Karpas-422 (cell line): ENCODE results near the gene PHB1. TPM values are rescaled to one million over a fixed set of nuclear protein-coding genes. Genes with fewer than 3 reads are reported as not detected.
A peak's percentile ranks its signal among the peaks of the same experiment; 100 is the strongest.
"Not testable (repeated sequence)": the region's sequence is repeated elsewhere in the genome, so short reads cannot be mapped to it uniquely, and the experiment has no call there.

Source experiments
- DNase-seq: peaks from one replicate; pipeline ENCODE4 v3.0.0-alpha.2; 2015
- H2AFZ ChIP-seq: fragments of 200-600 bp; sonication (generic); 2 replicates; pipeline ENCODE4 v1.6.1; 2014; ENCODE audit warnings: antibody characterized with exemption, low read length, mixed read lengths
- H3K27ac ChIP-seq: fragments of 200-600 bp; sonication (generic); 2 replicates; pipeline ENCODE4 v1.5.1; 2014; ENCODE audit warnings: mild to moderate bottlenecking, low read length, moderate library complexity
- H3K27me3 ChIP-seq: fragments of 200-600 bp; sonication (generic); 2 replicates; pipeline ENCODE4 v1.6.1; 2014; ENCODE audit warnings: low read length, mixed read lengths
- H3K36me3 ChIP-seq: fragments of 200-600 bp; sonication (generic); 2 replicates; pipeline ENCODE4 v1.6.1; 2014; ENCODE audit warnings: low read length, mixed read lengths; ENCODE audit not compliant: insufficient read depth
- H3K4me1 ChIP-seq: fragments of 200-600 bp; sonication (generic); 2 replicates; pipeline ENCODE4 v1.6.1; 2014; ENCODE audit warnings: mild to moderate bottlenecking, low read length, mixed read lengths
- H3K4me2 ChIP-seq: fragments of 200-600 bp; sonication (generic); 2 replicates; pipeline ENCODE4 v1.6.1; 2014; ENCODE audit warnings: low read length, low read depth, mild to moderate bottlenecking; ENCODE audit not compliant: poor library complexity, severe bottlenecking
- H3K4me3 ChIP-seq: fragments of 200-600 bp; sonication (generic); 2 replicates; pipeline ENCODE4 v1.5.1; 2014; ENCODE audit warnings: mild to moderate bottlenecking, antibody characterized with exemption, low read length, mixed read lengths
- H3K79me2 ChIP-seq: fragments of 200-600 bp; sonication (generic); 2 replicates; pipeline ENCODE4 v1.6.1; 2014; ENCODE audit warnings: mild to moderate bottlenecking, low read length, mixed read lengths
- H3K9ac ChIP-seq: fragments of 200-600 bp; sonication (generic); 2 replicates; pipeline ENCODE4 v1.6.0; 2014; ENCODE audit warnings: low read length
- H3K9me2 ChIP-seq: fragments of 200-600 bp; sonication (generic), shearing (Covaris generic); replicated peaks from 2 replicates; pipeline ENCODE4 v1.6.0; 2014; ENCODE audit warnings: mild to moderate bottlenecking, low read length, moderate library complexity; ENCODE audit not compliant: insufficient read depth
- H3K9me3 ChIP-seq: fragments of 300-700, 200-600 bp; sonication (generic); 2 replicates; pipeline ENCODE4 v1.6.1; 2014; ENCODE audit warnings: low read length, mixed read lengths
- H4K20me1 ChIP-seq: fragments of 200-600 bp; sonication (generic); 2 replicates; pipeline ENCODE4 v1.6.1; 2014; ENCODE audit warnings: mild to moderate bottlenecking, antibody characterized with exemption, low read length, low read depth; ENCODE audit not compliant: insufficient read depth
- total RNA-seq: library from RNA; depleted of rRNA; stranded (reverse); fragments of >200 nt; shearing (Covaris generic); gene quantifications from 2 replicates; pipeline ENCODE4 v1.2.3, GENCODE V29; 2014; ENCODE audit warnings: low replicate concordance

Gene PHB1
- total RNA-seq, 1 experiment from 2014 or later, result 91.5 TPM

GRCh38 chr17:49437696-49438435 lies 23.2 kb upstream of the PHB1 start:
- Histone ChIP-seq H3K4me1 (no peaks in the 10 kb centered on the region), H3K4me2 (no peak overlapping the region), H3K9ac (no peak overlapping the region), H2AFZ (no peak overlapping the region), H3K27ac (no peak overlapping the region), H3K79me2 (no peaks in the 10 kb centered on the region), H3K9me2 (no peaks in the 10 kb centered on the region), H3K9me3 (no peaks in the 10 kb centered on the region), H4K20me1 (no peaks in the 10 kb centered on the region), H3K36me3 (no peaks in the 10 kb centered on the region), H3K4me3 (no peak overlapping the region), H3K27me3 (no peaks in the 10 kb centered on the region)
- DNase-seq, result no peak

DNA sequence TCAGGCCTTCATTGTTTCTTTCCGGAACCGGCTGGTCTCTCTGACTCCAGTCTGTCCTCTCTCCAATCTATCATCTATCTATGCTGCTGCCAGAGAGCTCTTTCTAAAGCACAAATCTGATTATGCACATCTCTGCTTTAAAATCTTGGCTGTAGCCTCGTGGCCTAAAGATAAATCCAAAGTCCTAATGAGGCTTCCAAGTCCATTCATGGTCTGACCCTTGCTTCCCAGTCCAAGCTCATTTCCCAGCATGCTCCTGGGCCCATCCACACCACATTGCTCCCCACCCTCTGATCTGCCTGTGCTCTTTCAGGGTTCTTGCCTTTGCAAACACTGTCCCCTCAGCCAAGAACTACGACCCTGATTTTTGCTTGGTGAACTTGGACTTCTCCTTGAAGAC lies 21.5 kb upstream of the PHB1 start:
- Histone ChIP-seq H3K9ac (no peak overlapping the region), H4K20me1 (no peaks in the 10 kb centered on the region), H3K27me3 (no peaks in the 10 kb centered on the region), H3K4me1 (no peaks in the 10 kb centered on the region), H3K4me3 (no peak overlapping the region), H3K4me2 (no peak overlapping the region), H2AFZ (no peak overlapping the region), H3K9me2 (no peaks in the 10 kb centered on the region), H3K27ac (no peak overlapping the region), H3K36me3 (no peaks in the 10 kb centered on the region), H3K79me2 (no peaks in the 10 kb centered on the region), H3K9me3 (no peaks in the 10 kb centered on the region)
- DNase-seq, result no peak

- H3K9me2 ChIP-seq, result no peaks in the 10 kb centered on the region
- no peak for DNase-seq
- no peak overlapping the region for H3K27ac ChIP-seq
- H3K9ac ChIP-seq, result no peak overlapping the region
- H3K9me3 ChIP-seq, result no peaks in the 10 kb centered on the region
- H4K20me1 ChIP-seq, result no peaks in the 10 kb centered on the region
- H3K27me3 ChIP-seq, result no peaks in the 10 kb centered on the region
- no peaks in the 10 kb centered on the region for H3K79me2 ChIP-seq
- H3K4me2 ChIP-seq, result no peak overlapping the region
- no peaks in the 10 kb centered on the region for H3K4me1 ChIP-seq
- no peak overlapping the region for H2AFZ ChIP-seq
- H3K36me3 ChIP-seq, result no peaks in the 10 kb centered on the region
- H3K4me3 ChIP-seq, result no peak overlapping the region
These were observed 21.0 kb upstream of the PHB1 start for GRCh38 chr17:49435671-49436029.

GRCh38 chr17:49434821-49435670 lies 20.4 kb upstream of the PHB1 start:
- H3K4me3 ChIP-seq, result no peak overlapping the region
- H3K27ac ChIP-seq, result no peak overlapping the region
- no peaks in the 10 kb centered on the region for H3K9me2 ChIP-seq
- no peaks in the 10 kb centered on the region for H4K20me1 ChIP-seq
- H3K36me3 ChIP-seq, result no peaks in the 10 kb centered on the region
- no peak overlapping the region for H3K4me2 ChIP-seq
- no peak overlapping the region for H3K9ac ChIP-seq
- no peaks in the 10 kb centered on the region for H3K27me3 ChIP-seq
- no peaks in the 10 kb centered on the region for H3K79me2 ChIP-seq
- no peaks in the 10 kb centered on the region for H3K4me1 ChIP-seq
- H3K9me3 ChIP-seq, result no peaks in the 10 kb centered on the region
- peak; percentile 86 for DNase-seq
- H2AFZ ChIP-seq, result no peak overlapping the region

DNA sequence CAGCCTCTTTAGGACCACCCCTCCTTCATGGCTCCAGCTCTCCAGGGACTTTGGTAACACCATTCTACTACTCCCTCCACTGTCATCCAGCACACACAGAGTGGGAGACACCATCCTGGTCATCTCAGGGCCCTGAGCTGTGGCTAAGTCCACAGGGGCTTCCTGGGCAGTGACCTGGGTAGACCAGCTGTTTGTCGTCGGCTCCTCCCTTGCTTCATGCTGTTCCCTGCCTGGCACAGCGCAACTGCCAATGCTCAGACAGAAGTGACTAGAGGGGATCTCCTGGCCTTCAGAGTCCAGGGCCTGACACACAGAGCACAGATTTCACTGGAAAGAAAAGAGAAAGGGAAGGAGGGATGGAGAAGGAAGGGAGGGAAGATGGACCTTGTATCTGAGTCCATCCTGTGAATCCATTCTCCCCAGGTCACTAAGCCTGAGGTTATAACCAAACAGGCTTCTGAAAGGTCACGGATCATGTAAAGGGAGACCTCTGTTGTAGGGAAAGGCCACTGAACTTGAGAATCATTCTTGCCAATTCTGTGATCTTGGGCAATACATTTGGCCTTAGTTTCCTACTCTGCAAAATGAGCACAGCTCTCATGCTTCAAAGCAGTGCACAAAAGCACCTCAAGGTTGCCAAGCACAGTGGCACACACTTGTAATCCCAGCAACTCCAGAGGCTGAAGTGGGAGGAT lies 18.5 kb upstream of the PHB1 start:
- H3K9me2 ChIP-seq, result no peaks in the 10 kb centered on the region
- no peaks in the 10 kb centered on the region for H3K36me3 ChIP-seq
- H4K20me1 ChIP-seq, result no peaks in the 10 kb centered on the region
- no peak overlapping the region for H2AFZ ChIP-seq
- H3K4me3 ChIP-seq, result no peak overlapping the region
- H3K79me2 ChIP-seq, result no peaks in the 10 kb centered on the region
- no peak for DNase-seq
- H3K9ac ChIP-seq, result no peak overlapping the region
- H3K4me1 ChIP-seq, result no peaks in the 10 kb centered on the region
- H3K27ac ChIP-seq, result no peak overlapping the region
- no peak overlapping the region for H3K4me2 ChIP-seq
- no peaks in the 10 kb centered on the region for H3K9me3 ChIP-seq
- no peaks in the 10 kb centered on the region for H3K27me3 ChIP-seq

DNA sequence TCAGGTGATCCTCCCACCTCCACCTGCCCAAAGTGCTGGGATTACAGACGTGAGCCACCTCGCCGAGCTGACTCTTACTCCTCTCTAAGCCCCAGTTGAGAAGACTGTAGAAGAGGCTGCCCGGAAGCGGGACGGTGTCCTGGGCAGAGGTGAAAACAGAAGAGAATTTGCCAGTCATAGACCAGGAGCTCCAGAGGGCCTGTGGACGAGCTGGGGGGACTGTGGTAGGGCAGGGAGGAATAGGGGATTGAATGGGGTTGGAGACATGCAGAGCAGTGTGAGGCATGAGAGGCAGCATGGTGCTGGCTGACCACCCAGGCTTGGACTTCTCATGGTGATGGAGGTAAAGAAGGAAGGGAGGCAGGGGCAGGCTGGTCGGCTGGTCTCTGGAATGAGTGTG lies 17.1 kb upstream of the PHB1 start:
- H3K9ac ChIP-seq, result no peak overlapping the region
- no peak overlapping the region for H3K4me3 ChIP-seq
- H3K27me3 ChIP-seq, result no peaks in the 10 kb centered on the region
- H2AFZ ChIP-seq, result no peak overlapping the region
- no peaks in the 10 kb centered on the region for H3K79me2 ChIP-seq
- no peaks in the 10 kb centered on the region for H4K20me1 ChIP-seq
- H3K36me3 ChIP-seq, result no peaks in the 10 kb centered on the region
- DNase-seq, result no peak
- H3K9me3 ChIP-seq, result no peaks in the 10 kb centered on the region
- H3K4me2 ChIP-seq, result no peak overlapping the region
- H3K27ac ChIP-seq, result no peak overlapping the region
- no peaks in the 10 kb centered on the region for H3K9me2 ChIP-seq
- no peaks in the 10 kb centered on the region for H3K4me1 ChIP-seq

DNA sequence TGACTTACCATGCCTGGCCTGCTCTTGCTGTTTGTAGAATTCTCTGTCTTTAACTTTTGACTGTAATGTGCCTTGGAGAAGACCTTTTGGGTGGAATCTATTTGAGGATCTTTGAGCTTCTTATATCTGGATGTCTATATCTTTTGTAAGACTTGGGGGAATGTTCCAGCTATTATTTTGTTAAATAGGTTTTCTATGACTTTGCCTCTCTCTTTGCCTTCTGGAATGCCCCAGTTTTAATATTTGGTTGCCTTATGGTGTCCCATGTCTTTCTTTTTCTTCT lies 10.3 kb upstream of the PHB1 start:
- Histone ChIP-seq H3K9ac (no peak overlapping the region), H3K9me3 (peaks cover 4% of the 10 kb centered on the region; the same call in 1 of the 2 replicates), H3K4me1 (no peaks in the 10 kb centered on the region), H3K4me2 (no peak overlapping the region), H3K27me3 (no peaks in the 10 kb centered on the region), H3K79me2 (no peaks in the 10 kb centered on the region), H3K27ac (no peak overlapping the region), H4K20me1 (no peaks in the 10 kb centered on the region), H3K4me3 (no peak overlapping the region), H2AFZ (no peak overlapping the region), H3K36me3 (no peaks in the 10 kb centered on the region), H3K9me2 (no peaks in the 10 kb centered on the region)
- peak; percentile 2 for DNase-seq

DNA sequence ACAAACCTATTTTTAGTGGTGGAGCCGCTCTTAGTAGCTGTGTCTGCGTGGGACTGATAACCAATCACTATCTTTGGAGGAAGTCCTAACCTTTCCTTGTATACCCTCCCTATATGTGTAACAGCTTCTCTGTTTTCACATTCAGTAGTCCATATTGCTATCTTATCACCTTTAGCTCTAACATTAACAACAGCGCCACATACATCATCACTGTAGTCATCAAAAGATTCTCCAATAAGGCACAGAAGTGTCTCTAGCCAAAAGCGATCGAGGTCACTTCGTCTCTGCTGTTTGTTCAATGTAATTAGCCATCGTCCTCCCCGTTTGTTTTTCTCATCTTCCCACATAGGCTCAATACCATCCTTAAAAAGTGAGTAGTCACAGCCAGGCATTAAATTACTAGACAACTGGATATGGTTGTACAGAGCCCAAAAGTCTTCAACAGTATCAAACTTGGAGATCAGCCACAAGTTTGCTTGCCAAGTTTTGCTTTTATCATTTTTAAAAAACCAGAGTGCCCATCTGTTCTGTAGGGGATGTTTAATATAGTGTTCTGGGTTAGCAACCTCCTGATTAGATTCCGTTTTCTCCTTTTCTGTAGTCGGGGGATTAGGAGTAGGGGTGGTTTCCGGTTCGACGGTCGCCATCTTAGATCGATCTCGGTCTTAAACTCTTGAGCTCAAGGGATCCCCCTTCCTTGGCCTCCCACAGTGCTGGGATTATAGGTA lies 9.8 kb upstream of the PHB1 start:
- DNase-seq, H3K27ac ChIP-seq, H3K79me2 ChIP-seq, H3K4me3 ChIP-seq, H3K36me3 ChIP-seq, H3K4me2 ChIP-seq, H3K9ac ChIP-seq, H3K9me2 ChIP-seq, H4K20me1 ChIP-seq, H3K27me3 ChIP-seq, H3K9me3 ChIP-seq, H2AFZ ChIP-seq, H3K4me1 ChIP-seq: not testable (repeated sequence)
